ENCODE data around the gene RTN4RL2.

The RTN4RL2 gene

GRCh38 chr11:57464539-57465181, 4.3 kb downstream of the RTN4RL2 start:
- FAIRE-seq (no peak), DNase-seq (ENCODE audit: insufficient read length, low spot score) (no peak)
- no peak for TF ChIP-seq CTCF (IDR thresholded peaks at IDR 0.05; ENCODE audit: insufficient read depth, missing control alignments)

- DNase-seq (ENCODE audit: insufficient read length, low spot score) (no peak), FAIRE-seq (no peak)
- TF ChIP-seq CTCF (IDR thresholded peaks at IDR 0.05; ENCODE audit: insufficient read depth, missing control alignments) = no peak
Measured at GRCh38 chr11:57466680-57467079, 6.4 kb downstream of the RTN4RL2 start.

GRCh38 chr11:57467508-57468157, 7.3 kb downstream of the RTN4RL2 start:
- FAIRE-seq (no peak), DNase-seq (ENCODE audit: insufficient read length, low spot score) (no peak)
- no peak for TF ChIP-seq CTCF (IDR thresholded peaks at IDR 0.05; ENCODE audit: insufficient read depth, missing control alignments)

- TF ChIP-seq CTCF (IDR thresholded peaks at IDR 0.05; ENCODE audit: insufficient read depth, missing control alignments) = no peak
- no peak for FAIRE-seq
Measured at GRCh38 chr11:57468276-57468675, 7.9 kb downstream of the RTN4RL2 start.

GRCh38 chr11:57469268-57469667, 8.9 kb downstream of the RTN4RL2 start:
- no peak for DNase-seq (ENCODE audit: insufficient read length, low spot score)
- FAIRE-seq = no peak
- no peak for TF ChIP-seq CTCF (IDR thresholded peaks at IDR 0.05; ENCODE audit: insufficient read depth, missing control alignments)

More at GRCh38 chr11:57468276-57468675, 7.9 kb downstream of the RTN4RL2 start:
- DNase-seq (ENCODE audit: insufficient read length, low spot score) = no peak

GRCh38 chr11:57471496-57471895, 11.2 kb downstream of the RTN4RL2 start:
- DNase-seq (ENCODE audit: insufficient read length, low spot score) (no peak), FAIRE-seq (no peak)
- TF ChIP-seq CTCF (IDR thresholded peaks at IDR 0.05; ENCODE audit: insufficient read depth, missing control alignments) = no peak

- no peak for TF ChIP-seq CTCF (IDR thresholded peaks at IDR 0.05; ENCODE audit: insufficient read depth, missing control alignments)
- no peak for FAIRE-seq
- DNase-seq (ENCODE audit: insufficient read length, low spot score) = no peak
Measured at GRCh38 chr11:57473285-57473841, 13.0 kb downstream of the RTN4RL2 start.

Data from D721Med (cell line).